GM12891 (cell line): Measurements from ENCODE around the gene RUNX3.

Experiments
- PAX5 ChIP-seq: IDR thresholded peaks from 2 replicates; pipeline ENCODE4 v1.6.1; 2011; ENCODE audit warnings: low read length, moderate library complexity, mild to moderate bottlenecking; ENCODE audit not compliant: insufficient read depth, severe bottlenecking
- POLR2A ChIP-seq: IDR thresholded peaks from 2 replicates; pipeline ENCODE4 v1.6.1; 2011; ENCODE audit warnings: low read depth, low read length, control low read depth
- POLR2AphosphoS5 ChIP-seq: IDR thresholded peaks from 2 replicates; pipeline ENCODE4 v1.6.1; 2011; ENCODE audit warnings: low read depth, low read length, control low read depth

GRCh38 chr1:24970399-24970753, 40.3 kb upstream of the RUNX3 start:
- TF ChIP-seq POLR2A (no peak), PAX5 (no peak), POLR2AphosphoS5 (no peak)
